H1 (cell line): ENCODE data around the gene TIMM10. TPM values are rescaled to one million over a fixed set of nuclear protein-coding genes. Genes with fewer than 3 reads are reported as not detected.

ENCODE experiments used
- CTCF ChIA-PET: fragments of 300-600 bp; sonication (Branson Sonifier 250); formaldehyde crosslinking; loops from one replicate; lab custom pipeline; 2021; ENCODE audit not compliant: partially characterized antibody; lab: Charles Lee
- POLR2A ChIA-PET: fragments of 300-600 bp; sonication (Branson Sonifier 250); formaldehyde crosslinking; loops from one replicate; lab custom pipeline; 2021; ENCODE audit warnings: inconsistent platforms; ENCODE audit not compliant: partially characterized antibody; lab: Charles Lee
- DNase-seq, 2 experiments: peaks; one replicate each; pipeline versions ENCODE4 v3.0.0 to v3.0.0-alpha.2; 2010 to 2022; ENCODE audit warnings: low spot score in 2 of 2, low read depth in 1 of 2, mixed read lengths in 1 of 2
- FAIRE-seq: peaks from 2 replicates; lab custom pipeline; 2011; peaks lifted over from hg19 to GRCh38; lab: Jason Lieb, UNC
- H2AFZ ChIP-seq: 2 replicates; pipeline ENCODE4 v1.8.1; 2012; ENCODE audit warnings: low read length, inconsistent platforms
- H2AK5ac ChIP-seq: 2 replicates; pipeline ENCODE4 v1.6.1; 2013; ENCODE audit warnings: low read depth, low read length
- H2BK120ac ChIP-seq: replicated peaks from 2 replicates; pipeline ENCODE3; 2013; ENCODE audit warnings: low read depth, low read length, inconsistent platforms
- H2BK12ac ChIP-seq: 2 replicates; pipeline ENCODE4 v1.6.1; 2013; ENCODE audit warnings: low read depth, low read length
- H2BK15ac ChIP-seq: 2 replicates; pipeline ENCODE4 v1.6.1; 2013; ENCODE audit warnings: low read length
- H2BK20ac ChIP-seq: 2 replicates; pipeline ENCODE4 v1.6.1; 2013; ENCODE audit warnings: low read length
- H2BK5ac ChIP-seq: 2 replicates; pipeline ENCODE4 v1.6.1; 2013; ENCODE audit warnings: low read depth, low read length
- H3K14ac ChIP-seq: 2 replicates; pipeline ENCODE4 v1.6.1; 2013; ENCODE audit warnings: inconsistent platforms; ENCODE audit not compliant: insufficient read length
- H3K18ac ChIP-seq: 2 replicates; pipeline ENCODE4 v1.6.1; 2013; ENCODE audit warnings: low read length; ENCODE audit errors: extremely low read depth
- H3K23ac ChIP-seq: 2 replicates; pipeline ENCODE4 v1.6.1; 2013; ENCODE audit warnings: inconsistent platforms; ENCODE audit not compliant: insufficient read length
- H3K23me2 ChIP-seq: 2 replicates; pipeline ENCODE4 v1.6.1; 2013; ENCODE audit warnings: low read depth, low read length
- H3K27ac ChIP-seq: 2 replicates; pipeline ENCODE4 v1.6.1; 2011; ENCODE audit warnings: low read depth, low read length, inconsistent platforms
- H3K27me3 ChIP-seq, 4 experiments: replicated peaks in 1 of 4; 1 replicate in 1 of 4; 2 replicates in 3 of 4; pipeline versions ENCODE4 v1.6.1 to v1.8.1; 2011 to 2013; ENCODE audit warnings: low read length in 3 of 4, mild to moderate bottlenecking in 3 of 4, inconsistent platforms in 2 of 4, mixed read lengths in 2 of 4, moderate library complexity in 1 of 4; ENCODE audit not compliant: control insufficient read depth in 3 of 4, insufficient read depth in 3 of 4; ENCODE audit errors: extremely low read depth in 1 of 4
- H3K36me3 ChIP-seq, 4 experiments: 2 replicates each; pipeline versions ENCODE4 v1.6.1 to v1.8.1; 2011 to 2013; ENCODE audit warnings: mild to moderate bottlenecking in 4 of 4, low read length in 3 of 4, moderate library complexity in 2 of 4, control low read depth in 1 of 4, inconsistent platforms in 1 of 4; ENCODE audit not compliant: insufficient read depth in 4 of 4, control insufficient read depth in 2 of 4
- H3K4ac ChIP-seq: replicated peaks from 2 replicates; pipeline ENCODE3; 2013; ENCODE audit warnings: low read length, low read depth, mixed read lengths, inconsistent platforms; ENCODE audit not compliant: insufficient read length
- H3K4me1 ChIP-seq, 4 experiments: replicated peaks in 1 of 4; 1 replicate in 1 of 4; 2 replicates in 3 of 4; pipeline versions ENCODE4 v1.6.1 to v1.8.1; 2011 to 2013; ENCODE audit warnings: low read length in 3 of 4, inconsistent platforms in 2 of 4, mixed read lengths in 1 of 4; ENCODE audit not compliant: insufficient read depth in 4 of 4, control insufficient read depth in 3 of 4
- H3K4me2 ChIP-seq, 2 experiments: 2 replicates each; pipeline versions ENCODE4 v1.6.1 to v1.8.1; 2011 to 2013; ENCODE audit warnings: low read depth in 2 of 2, low read length in 2 of 2, control low read depth in 1 of 2, inconsistent platforms in 1 of 2, mild to moderate bottlenecking in 1 of 2; ENCODE audit not compliant: insufficient read depth in 1 of 2
- H3K4me3 ChIP-seq, 4 experiments: fragments of 200-600, 300-600 bp in 1 of 4; sonication (generic), shearing (Covaris generic), sonication (Bioruptor Twin) in 1 of 4; 2 replicates each; pipeline versions ENCODE4 v1.5.1 to v1.8.1; 2011 to 2016; ENCODE audit warnings: low read length in 4 of 4, low read depth in 3 of 4, control low read depth in 2 of 4, inconsistent platforms in 2 of 4, mild to moderate bottlenecking in 2 of 4, mixed read lengths in 1 of 4, moderate library complexity in 1 of 4; ENCODE audit not compliant: insufficient read depth in 2 of 4; ENCODE audit errors: extremely low read depth in 1 of 4
- H3K56ac ChIP-seq: replicated peaks from 2 replicates; pipeline ENCODE3; 2013; ENCODE audit warnings: low read depth, mild to moderate bottlenecking, mixed read lengths, low read length, inconsistent platforms; ENCODE audit not compliant: insufficient read length
- H3K79me1 ChIP-seq: 2 replicates; pipeline ENCODE4 v1.6.1; 2013; ENCODE audit warnings: low read depth, low read length, control low read depth
- H3K79me2 ChIP-seq, 2 experiments: 2 replicates each; pipeline versions ENCODE4 v1.6.1 to v1.8.1; 2012 to 2013; ENCODE audit warnings: low read length in 2 of 2, mild to moderate bottlenecking in 2 of 2, inconsistent platforms in 1 of 2; ENCODE audit not compliant: insufficient read depth in 2 of 2, control insufficient read depth in 1 of 2
- H3K9ac ChIP-seq, 4 experiments: replicated peaks in 1 of 4; 1 replicate in 1 of 4; 2 replicates in 3 of 4; pipeline versions ENCODE4 v1.6.1 to v1.8.1; 2011 to 2013; ENCODE audit warnings: low read depth in 3 of 4, low read length in 3 of 4, control low read depth in 2 of 4, mild to moderate bottlenecking in 2 of 4, moderate library complexity in 2 of 4, inconsistent platforms in 1 of 4; ENCODE audit errors: extremely low read depth in 1 of 4
- H3K9me3 ChIP-seq, 2 experiments: 2 replicates each; pipeline versions ENCODE4 v1.6.1 to v1.8.1; 2012 to 2013; ENCODE audit warnings: mild to moderate bottlenecking in 2 of 2, moderate library complexity in 2 of 2, control low read depth in 1 of 2, inconsistent platforms in 1 of 2, low read depth in 1 of 2, low read length in 1 of 2, mixed read lengths in 1 of 2; ENCODE audit not compliant: insufficient read depth in 2 of 2
- H4K20me1 ChIP-seq, 2 experiments: replicated peaks in 1 of 2; 2 replicates each; pipeline versions ENCODE3 to v1.8.1; 2011 to 2013; ENCODE audit warnings: inconsistent platforms in 2 of 2, low read length in 2 of 2, mild to moderate bottlenecking in 1 of 2; ENCODE audit not compliant: insufficient read depth in 2 of 2, control insufficient read depth in 1 of 2
- H4K5ac ChIP-seq: 2 replicates; pipeline ENCODE4 v1.6.1; 2013; ENCODE audit warnings: low read length, low read depth, mixed read lengths, inconsistent platforms; ENCODE audit not compliant: insufficient read length
- H4K8ac ChIP-seq: 2 replicates; pipeline ENCODE4 v1.8.0; 2013; ENCODE audit warnings: mild to moderate bottlenecking, moderate library complexity, low read length, inconsistent platforms; ENCODE audit not compliant: insufficient read depth; ENCODE audit errors: extremely low read depth
- H4K91ac ChIP-seq: replicated peaks from 2 replicates; pipeline ENCODE3; 2013; ENCODE audit warnings: low read length, mixed read lengths, inconsistent platforms; ENCODE audit not compliant: insufficient read length
- EGR1 ChIP-seq: IDR thresholded peaks from 2 replicates; pipeline ENCODE4 v1.6.1; 2011; ENCODE audit warnings: low read depth, low read length, borderline replicate concordance
- GTF2F1 ChIP-seq: IDR thresholded peaks from 2 replicates; pipeline ENCODE4 v1.6.1; 2012; ENCODE audit warnings: low read depth, low read length, improper control_type of control experiment, borderline replicate concordance
- KDM4A ChIP-seq: IDR thresholded peaks from one replicate; pipeline ENCODE4 v1.7.1; 2012; ENCODE audit warnings: low read depth, mild to moderate bottlenecking, moderate library complexity, low read length, inconsistent platforms; ENCODE audit not compliant: severe bottlenecking
- KDM5A ChIP-seq: fragments of 200-600 bp; IDR thresholded peaks from 2 replicates; pipeline ENCODE4 v1.7.1; 2012; ENCODE audit warnings: mild to moderate bottlenecking, low read length, inconsistent platforms, mixed read lengths
- MAFK ChIP-seq: IDR thresholded peaks from 2 replicates; pipeline ENCODE4 v1.6.1; 2012; ENCODE audit warnings: low read depth, mild to moderate bottlenecking, improper control_type of control experiment, low read length
- RBBP5 ChIP-seq: IDR thresholded peaks from 2 replicates; pipeline ENCODE4 v1.7.1; 2012; ENCODE audit warnings: low read depth, mild to moderate bottlenecking, inconsistent platforms, low read length, moderate library complexity, borderline replicate concordance
- SAP30 ChIP-seq: fragments of 300-600 bp; sonication (generic); IDR thresholded peaks from 2 replicates; pipeline ENCODE4 v1.7.1; 2012; ENCODE audit warnings: low read length, moderate library complexity, mild to moderate bottlenecking, inconsistent platforms; ENCODE audit not compliant: insufficient read depth, insufficient replicate concordance
- SIRT6 ChIP-seq: IDR thresholded peaks from one replicate; pipeline ENCODE4 v1.7.1; 2012; ENCODE audit warnings: low read length, inconsistent platforms
- SRF ChIP-seq: IDR thresholded peaks from 2 replicates; pipeline ENCODE4 v1.6.1; 2011; ENCODE audit warnings: mild to moderate bottlenecking, low read depth, low read length, moderate library complexity
- TAF1 ChIP-seq: IDR thresholded peaks from 2 replicates; pipeline ENCODE4 v1.6.1; 2011; ENCODE audit warnings: mild to moderate bottlenecking, low read depth, low read length
- TCF12 ChIP-seq: IDR thresholded peaks from 2 replicates; pipeline ENCODE4 v1.6.1; 2011; ENCODE audit warnings: low read depth, mild to moderate bottlenecking, low read length
- TEAD4 ChIP-seq: IDR thresholded peaks from 2 replicates; pipeline ENCODE4 v1.6.1; 2012; ENCODE audit warnings: low read depth, low read length, inconsistent platforms, mixed read lengths
- WGBS, 2 experiments: shearing (Covaris generic) in 1 of 2; methylation state at CpG; one replicate each; pipeline versions ENCODE4 v1.1.6 to v1.1.7; 2013 to 2015; ENCODE audit warnings: low lambda C conversion rate in 2 of 2, mixed read lengths in 2 of 2, inconsistent platforms in 1 of 2, low coverage in 1 of 2, missing lambda C conversion rate in 1 of 2; ENCODE audit not compliant: insufficient replicate concordance in 2 of 2, insufficient coverage in 1 of 2, insufficient read length in 1 of 2; ENCODE audit errors: extremely low coverage in 1 of 2, missing lambda C conversion rate in 1 of 2; 5-methylcytosine and 5-hydroxymethylcytosine counted together
- polyA plus RNA-seq, 7 experiments: library from polyadenylated mRNA; depleted of rRNA in 3 of 7; stranded (reverse) in 5 of 7; unstranded in 2 of 7; fragments of >200 nt in 5 of 7; fragments of 200-250 nt in 2 of 7; gene quantifications; 1 replicate in 5 of 7; 2 replicates in 1 of 7; 4 replicates in 1 of 7; pipeline versions ENCODE4 v1.2.1 to v1.2.3, GENCODE V29; 2011 to 2013; ENCODE audit warnings: missing spikeins in 2 of 7, mixed read lengths in 2 of 7
- total RNA-seq: library from RNA; stranded (reverse); fragmentation: NEBNext Ultra II Directional; extraction: Animal tissue kit (Norgen Biotek cat#: 25700); gene quantifications from 2 replicates; pipeline ENCODE4 v1.2.1, GENCODE V29; 2021

The TIMM10 gene
- total and polyA plus RNA-seq, 2 of the 8 experiments (the other 6 are each of a cell fraction or from before 2014, with no cell fraction given): 117 to 227 TPM

GRCh38 chr11:57530215-57530595 is 349 bp downstream of the TIMM10 start:
- Histone ChIP-seq H4K20me1 (peaks cover 0 to 4% of the 10 kb centered on the region in 2 experiments), H2BK15ac (peak overlapping the region; percentile 22; the same call in 1 of the 2 replicates), H3K79me1 (peaks cover 7% of the 10 kb centered on the region; the same call in 1 of the 2 replicates), H2BK5ac (peak overlapping the region; percentile 60), H4K91ac (peak overlapping the region; percentile 84), H3K27me3 (no peaks in the 10 kb centered on the region), H3K23me2 (peaks cover 11% of the 10 kb centered on the region), H2BK120ac (no peak overlapping the region), H3K27ac (peak overlapping the region; percentile 49), H4K8ac (peak overlapping the region; percentile 88; the same call in 1 of the 2 replicates), H3K79me2 (peaks cover 0 to 21% of the 10 kb centered on the region in 2 experiments; a peak in 2 of 4 replicates), H3K9me3 (no peaks in the 10 kb centered on the region), H3K4ac (peak overlapping the region; percentile 6), H2BK20ac (no peak overlapping the region), H3K18ac (peak overlapping the region; percentile 25; the same call in 1 of the 2 replicates), H2AK5ac (no peak overlapping the region; the same call in 1 of the 2 replicates), H3K23ac (no peak overlapping the region), H3K4me1 (peaks cover 0 to 7% (median 3%) of the 10 kb centered on the region in 4 experiments; a peak in 4 of 7 replicates), H4K5ac (no peak overlapping the region), H3K36me3 (peaks cover 2 to 11% (median 6%) of the 10 kb centered on the region in 4 experiments; a peak in 5 of 8 replicates), H3K14ac (no peak overlapping the region), H2BK12ac (no peak overlapping the region), H3K9ac (peak overlapping the region; percentile 70 to 96 (median 82)), H3K4me2 (peak overlapping the region; percentile 85 to 94), H3K56ac (peak overlapping the region; percentile 33), H3K4me3 (peak overlapping the region; percentile 88 to 99 (median 96)), H2AFZ (0 out of 2 replicates have a peak overlapping the region, but pooled peaks have one; percentile 30)
- ChIA-PET CTCF (interaction anchor here (0.5 to 25.4 kb wide), 9 partner anchors 13 to 192 kb away, joined by 3 to 1146 read pairs (median 7); partner anchors contain the start of genes RTN4RL2 and SLC43A1), POLR2A (interaction anchor here (0.9 to 10.5 kb wide), 17 partner anchors 9 to 205 kb away, joined by 3 to 110 read pairs (median 5); partner anchors contain the start of genes RTN4RL2, SLC43A1, TNKS1BP1 and YPEL4)
- 2% methylated on average over 17 of the region's 17 CpGs; no CpG with 5 or more reads in 1 of the 2 experiments for WGBS, 2 experiments
- FAIRE-seq (no peak), DNase-seq (no peak)
- TF ChIP-seq RBBP5 (0 out of 2 replicates have a peak, but pooled peaks have one; percentile 20), TAF1 (no peak), TCF12 (no peak), KDM4A (no peak), EGR1 (no peak), SIRT6 (no peak), MAFK (no peak), KDM5A (0 out of 2 replicates have a peak, but pooled peaks have one; percentile 19), GTF2F1 (no peak), SAP30 (peak; percentile 80), SRF (no peak), TEAD4 (no peak)
